Islet of Langerhans (tissue), 1 donor: ENCODE measurements around the gene ALDOC.
"Not testable (repeated sequence)": the region's sequence is repeated elsewhere in the genome, so short reads cannot be mapped to it uniquely, and the experiment has no call there.

Experiments
- FAIRE-seq: peaks from one replicate; lab custom pipeline; 2011; peaks lifted over from hg19 to GRCh38; lab: Jason Lieb, UNC

The ALDOC gene

GRCh38 chr17:28576758-28577465 is at the start of gene ALDOC:
Gene ALDOC, minus strand, starts transcription at chr17:28576895. Its CDS starts 1,363 bp downstream, at chr17:28575532.
- FAIRE-seq = no peak

DNA sequence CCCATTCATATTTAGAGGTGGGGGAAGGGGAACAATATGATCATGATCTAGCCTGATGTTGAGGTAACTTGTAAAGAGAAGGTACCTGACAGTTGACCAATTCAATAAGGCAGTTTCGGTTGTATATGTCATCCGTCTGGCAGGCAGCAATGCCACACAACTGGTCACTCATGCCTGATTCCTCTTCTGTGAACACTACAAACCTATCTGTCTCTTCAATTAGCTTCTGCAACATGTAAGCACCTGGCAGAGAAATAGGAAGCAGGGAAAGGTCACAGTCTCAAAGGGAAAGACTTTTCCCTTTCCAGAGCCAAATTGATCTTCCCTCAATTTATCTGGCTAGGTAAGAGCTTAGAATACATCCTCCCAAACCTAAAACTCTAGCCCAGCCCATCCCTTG is 47.5 kb upstream of the ALDOC start:
- no peak for FAIRE-seq

- no peak for FAIRE-seq
Measured at GRCh38 chr17:28623696-28624095, 47.0 kb upstream of the ALDOC start.

DNA sequence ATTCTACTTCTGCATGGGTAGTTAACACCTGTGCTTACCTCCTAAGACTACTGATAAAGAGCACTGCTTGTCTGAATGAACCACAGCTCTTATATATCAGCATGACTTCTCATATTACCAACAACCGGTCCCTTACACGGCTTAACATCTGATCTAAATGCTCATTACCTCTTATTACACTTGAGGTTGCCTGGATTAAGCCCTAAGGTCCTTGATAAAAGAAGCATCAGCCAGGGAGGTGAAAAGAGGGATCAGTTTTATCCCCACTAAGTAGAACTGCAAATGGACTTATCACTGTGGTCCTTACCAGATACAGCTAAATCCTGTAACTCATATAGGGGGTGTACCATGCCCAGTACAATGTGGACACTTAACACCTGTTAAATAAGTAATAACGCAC is 45.5 kb upstream of the ALDOC start:
- no peak for FAIRE-seq

GRCh38 chr17:28620010-28620409 is 43.3 kb upstream of the ALDOC start:
- FAIRE-seq = no peak

- FAIRE-seq = no peak
Measured at GRCh38 chr17:28618464-28618863, 41.8 kb upstream of the ALDOC start.

DNA sequence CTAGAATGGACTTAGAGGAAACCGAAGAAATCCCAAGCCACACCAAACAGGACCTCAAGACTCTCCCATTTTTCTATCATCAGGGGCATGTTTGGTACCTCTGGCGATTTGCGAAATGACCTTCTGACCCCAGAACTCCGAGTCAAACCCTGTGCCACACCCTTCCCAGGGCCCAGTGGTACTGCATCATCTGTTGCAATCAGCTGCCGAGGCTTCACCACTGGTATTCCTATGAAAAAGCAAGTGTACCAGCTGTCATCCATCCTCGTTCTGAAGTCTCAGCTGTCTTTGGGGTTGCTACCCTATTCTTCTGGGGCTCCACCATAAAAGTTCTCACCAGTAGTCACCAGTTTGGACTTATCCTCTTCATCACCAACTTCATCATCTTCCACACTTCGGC is 39.6 kb upstream of the ALDOC start:
- no peak for FAIRE-seq

- no peak for FAIRE-seq
Measured at GRCh38 chr17:28615260-28615940, 38.7 kb upstream of the ALDOC start.

GRCh38 chr17:28613931-28614381 is 37.3 kb upstream of the ALDOC start, which contains the start of gene RSKR:
Gene RSKR, minus strand, starts transcription at chr17:28614185. Its CDS starts 24 bp downstream, at chr17:28614161.
- FAIRE-seq = no peak

- no peak for FAIRE-seq
Measured at GRCh38 chr17:28612936-28613872, 36.5 kb upstream of the ALDOC start.

DNA sequence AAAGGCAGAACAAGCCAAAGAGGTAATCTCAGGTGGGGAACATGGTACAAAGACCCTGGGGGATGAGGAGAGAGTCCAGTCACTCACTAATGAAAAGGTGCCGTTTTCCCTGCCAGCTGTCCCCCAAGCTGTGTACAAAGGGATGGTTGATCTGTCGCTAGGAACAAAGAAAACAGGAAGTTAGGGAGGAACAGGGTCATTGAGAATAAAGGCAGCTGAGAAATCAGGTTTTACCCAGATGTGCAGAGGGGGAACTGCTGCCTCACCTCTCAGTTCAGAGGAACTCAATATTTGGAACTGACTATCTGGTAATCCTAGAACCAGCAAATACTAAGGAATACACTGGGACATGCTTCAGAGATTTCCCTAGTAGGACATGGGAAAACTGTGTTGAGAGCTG is 35.8 kb upstream of the ALDOC start:
- no peak for FAIRE-seq

GRCh38 chr17:28610376-28610775 is 33.7 kb upstream of the ALDOC start:
- no peak for FAIRE-seq

GRCh38 chr17:28604031-28604430 is 27.3 kb upstream of the ALDOC start:
- not testable (repeated sequence) for FAIRE-seq

DNA sequence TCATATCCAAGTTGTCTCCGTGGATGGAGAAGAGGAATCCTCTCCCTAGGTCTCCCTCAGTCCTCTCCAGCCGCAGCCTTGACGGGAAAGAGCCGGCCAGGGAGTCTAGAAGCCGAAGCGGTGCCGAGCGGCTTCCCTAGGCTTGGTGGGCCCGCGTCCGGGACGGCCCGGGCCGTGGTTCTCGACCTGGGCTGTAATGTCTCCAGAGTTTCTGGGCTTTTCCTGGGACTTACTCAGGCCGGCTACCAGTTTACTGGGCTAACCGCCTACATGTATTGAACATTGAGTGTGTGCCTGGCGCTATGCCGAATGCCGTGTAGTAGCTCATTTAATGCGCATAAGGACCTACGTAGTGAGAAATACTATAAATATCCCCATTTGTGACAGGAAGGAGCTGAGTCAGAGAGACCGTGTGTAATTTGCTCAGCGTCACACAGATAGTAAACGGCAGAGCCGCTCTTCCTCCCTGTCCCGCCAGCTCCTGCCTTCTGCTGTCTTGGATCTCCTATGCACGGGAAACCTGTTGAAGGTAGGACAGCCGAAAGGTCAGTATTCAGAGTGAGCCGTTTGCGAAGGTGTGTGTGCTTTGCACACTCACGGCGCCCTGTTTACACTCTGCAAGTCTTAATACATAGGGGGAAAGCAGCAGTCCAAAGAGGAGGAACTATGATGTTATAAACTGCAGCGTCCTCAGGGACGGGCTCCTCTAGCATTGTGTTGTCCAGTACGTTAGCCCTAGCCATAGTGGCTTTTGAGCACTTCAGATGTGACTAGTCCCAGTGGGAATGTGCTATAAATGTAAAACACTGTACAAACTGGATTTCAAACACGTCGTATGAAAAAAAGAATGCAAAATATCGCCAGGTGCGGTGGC is 22.9 kb upstream of the ALDOC start:
- no peak for FAIRE-seq

DNA sequence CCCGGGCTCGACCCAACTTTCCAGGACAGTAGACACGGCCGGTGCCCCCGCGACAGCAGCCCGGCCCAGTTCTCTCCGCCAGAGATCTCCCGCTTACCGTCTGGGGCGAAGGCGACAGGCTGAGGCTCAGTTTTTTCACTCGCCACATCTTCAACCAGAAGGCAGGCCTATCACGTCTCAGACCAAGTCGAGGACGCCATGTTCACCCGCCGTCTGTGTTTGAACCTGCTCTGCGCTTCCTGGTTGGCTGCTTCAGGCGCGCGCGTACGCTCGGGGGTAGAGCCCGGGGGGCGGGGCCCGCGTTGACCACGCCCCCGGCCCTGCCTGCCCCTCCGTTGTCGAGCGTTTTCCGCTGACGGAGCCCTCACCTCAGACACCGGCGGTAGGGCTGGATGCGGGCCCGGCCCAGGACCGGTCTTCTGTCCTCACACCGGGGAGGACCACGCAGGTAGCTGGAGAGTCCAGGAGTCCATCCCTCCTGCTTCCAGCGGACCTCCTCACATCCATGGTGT is 22.2 kb upstream of the ALDOC start, which contains the start of gene SPAG5:
TSS of gene SPAG5 (minus strand) at position 227 of the 512 bp plus-strand sequence. CDS start at position 148, 79 bp downstream.
- FAIRE-seq = no peak

GRCh38 chr17:28598389-28598788 is 21.7 kb upstream of the ALDOC start:
- no peak for FAIRE-seq

- no peak for FAIRE-seq
Measured at GRCh38 chr17:28597606-28598383, 21.1 kb upstream of the ALDOC start.

DNA sequence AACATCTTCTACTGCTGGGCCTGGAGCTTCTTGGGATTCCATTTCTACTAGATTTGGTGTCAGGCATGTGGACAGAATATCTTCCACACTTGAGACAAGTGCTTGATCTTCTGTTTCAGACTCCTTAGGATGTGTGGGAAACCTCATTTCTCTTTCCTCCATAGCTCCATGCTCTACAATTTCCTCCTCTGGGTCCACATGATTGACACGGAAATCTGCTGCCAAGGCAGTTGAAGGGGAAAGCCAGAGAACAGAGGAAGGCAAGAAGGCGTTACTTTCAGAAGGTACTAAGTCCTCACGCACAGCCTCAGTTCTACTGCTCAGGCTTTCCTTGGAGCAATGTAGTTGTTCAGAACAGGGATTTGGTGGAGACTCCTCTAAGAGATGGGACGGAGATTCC is 15.6 kb upstream of the ALDOC start:
- no peak for FAIRE-seq

DNA sequence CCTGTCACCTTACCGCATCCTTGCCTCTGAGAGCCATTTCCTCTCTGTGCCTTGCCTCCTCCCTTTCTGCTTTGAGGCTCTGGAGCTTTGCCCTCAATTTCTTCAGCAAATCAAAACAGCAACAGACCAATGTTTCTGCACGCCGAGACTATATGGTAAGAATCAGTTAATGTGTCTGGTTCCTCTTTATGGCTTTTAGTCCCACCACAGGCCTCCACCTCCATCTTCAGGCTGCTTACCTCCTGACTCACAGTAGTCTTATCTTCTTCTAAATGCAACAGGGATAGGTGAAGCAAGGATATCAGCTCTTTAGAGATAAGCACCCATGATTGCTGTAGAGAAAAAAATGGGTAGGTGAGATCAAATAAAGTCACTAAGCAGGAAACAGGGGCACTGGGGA is 9.2 kb upstream of the ALDOC start:
- no peak for FAIRE-seq

DNA sequence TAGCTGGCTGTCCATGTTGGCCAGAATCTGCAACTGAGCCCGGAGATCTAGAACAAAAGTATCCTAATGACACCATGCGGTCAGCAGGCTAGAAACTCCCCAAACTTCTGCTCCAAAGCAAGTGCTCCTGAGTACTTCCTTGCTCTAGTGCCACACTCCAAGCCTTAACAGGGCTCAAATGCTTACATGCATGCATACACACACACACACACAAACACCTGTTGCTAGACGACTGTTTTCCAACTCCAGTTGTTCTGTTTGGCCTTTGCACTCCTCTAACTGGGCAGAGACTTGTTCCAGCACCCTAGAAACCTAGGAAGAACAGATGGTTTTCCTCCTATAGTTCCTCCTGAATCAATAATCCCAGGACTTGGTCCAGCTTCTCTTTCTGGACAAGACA is 7.7 kb upstream of the ALDOC start:
- no peak for FAIRE-seq
